Measurements from ENCODE around the gene KCNAB1. TPM values are rescaled to one million over a fixed set of nuclear protein-coding genes. Genes with fewer than 3 reads are reported as not detected.

Gene KCNAB1
- total RNA-seq, 1 donor from 2014 or later, result 3.2 TPM

DNA sequence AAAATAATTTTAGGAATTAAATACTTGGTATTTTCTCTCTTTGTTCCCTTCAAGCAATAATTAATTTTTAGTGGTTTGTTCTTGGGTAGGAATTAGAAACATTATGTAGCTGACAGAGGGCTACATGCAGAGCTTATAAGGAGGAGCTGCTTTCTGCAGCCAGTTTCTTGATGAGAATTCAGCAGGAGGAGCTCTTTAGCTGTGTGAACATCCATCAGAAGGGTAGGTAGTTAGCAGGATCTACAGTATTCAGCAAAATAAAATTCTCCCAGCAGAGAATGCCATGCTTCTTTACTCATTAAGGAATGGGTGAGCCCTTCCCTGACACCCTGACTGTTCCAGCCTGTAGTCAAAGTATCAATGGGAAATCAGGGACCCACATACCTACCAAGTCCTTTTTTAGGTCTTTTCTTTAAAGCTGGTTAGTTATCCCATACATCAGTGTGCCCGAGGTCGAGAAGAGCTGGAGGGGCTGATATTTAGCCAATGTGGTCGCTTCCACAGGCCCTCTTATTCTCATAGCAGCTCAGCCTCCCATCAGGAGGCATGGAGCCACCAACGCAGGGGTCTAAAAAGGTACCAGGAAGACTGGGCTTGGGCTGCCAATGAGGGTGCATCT, 54.0 kb downstream of the KCNAB1 start:
- H3K4me3 ChIP-seq, result no peak overlapping the region
- H3K27ac ChIP-seq, result no peak overlapping the region
- TF ChIP-seq, protein P1, sequence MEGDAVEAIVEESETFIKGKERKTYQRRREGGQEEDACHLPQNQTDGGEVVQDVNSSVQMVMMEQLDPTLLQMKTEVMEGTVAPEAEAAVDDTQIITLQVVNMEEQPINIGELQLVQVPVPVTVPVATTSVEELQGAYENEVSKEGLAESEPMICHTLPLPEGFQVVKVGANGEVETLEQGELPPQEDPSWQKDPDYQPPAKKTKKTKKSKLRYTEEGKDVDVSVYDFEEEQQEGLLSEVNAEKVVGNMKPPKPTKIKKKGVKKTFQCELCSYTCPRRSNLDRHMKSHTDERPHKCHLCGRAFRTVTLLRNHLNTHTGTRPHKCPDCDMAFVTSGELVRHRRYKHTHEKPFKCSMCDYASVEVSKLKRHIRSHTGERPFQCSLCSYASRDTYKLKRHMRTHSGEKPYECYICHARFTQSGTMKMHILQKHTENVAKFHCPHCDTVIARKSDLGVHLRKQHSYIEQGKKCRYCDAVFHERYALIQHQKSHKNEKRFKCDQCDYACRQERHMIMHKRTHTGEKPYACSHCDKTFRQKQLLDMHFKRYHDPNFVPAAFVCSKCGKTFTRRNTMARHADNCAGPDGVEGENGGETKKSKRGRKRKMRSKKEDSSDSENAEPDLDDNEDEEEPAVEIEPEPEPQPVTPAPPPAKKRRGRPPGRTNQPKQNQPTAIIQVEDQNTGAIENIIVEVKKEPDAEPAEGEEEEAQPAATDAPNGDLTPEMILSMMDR (IDR thresholded peaks at IDR 0.05), result no peak
- DNase-seq, result no peak
- no peaks in the 10 kb centered on the region for H3K4me1 ChIP-seq
- no peaks in the 10 kb centered on the region for H3K27me3 ChIP-seq
- H3K36me3 ChIP-seq, result no peaks in the 10 kb centered on the region
- intact Hi-C loops (cut with DNase I), result no loop called here
- peak; percentile 50 for ATAC-seq
- H3K9me3 ChIP-seq, result no peaks in the 10 kb centered on the region

DNA sequence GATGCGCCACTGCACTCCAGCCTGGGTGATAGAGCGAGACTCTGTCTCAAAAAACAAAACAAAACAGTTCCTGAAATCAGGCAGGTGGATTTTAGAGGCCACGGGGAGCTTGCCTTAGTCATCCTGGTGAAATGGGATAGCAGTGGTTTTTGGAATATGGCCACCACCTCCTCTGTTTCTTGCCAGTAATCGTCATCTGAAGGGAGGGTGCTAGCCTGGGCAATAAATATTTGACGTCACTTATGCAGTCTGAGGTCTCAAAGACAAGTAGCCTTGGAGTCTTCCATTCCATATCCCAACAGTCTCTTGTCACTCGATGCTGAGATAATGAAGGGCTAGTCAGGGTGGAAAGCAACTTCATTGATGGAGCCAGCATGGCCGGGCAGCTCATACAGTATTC, 55.2 kb downstream of the KCNAB1 start:
- Histone ChIP-seq H3K27ac (no peak overlapping the region), H3K4me3 (no peak overlapping the region), H3K27me3 (no peaks in the 10 kb centered on the region), H3K9me3 (no peaks in the 10 kb centered on the region), H3K36me3 (no peaks in the 10 kb centered on the region), H3K4me1 (no peaks in the 10 kb centered on the region)
- DNase-seq (no peak), ATAC-seq (no peak)
- intact Hi-C loops (cut with DNase I), result no loop called here
- TF ChIP-seq, protein P1 (IDR thresholded peaks at IDR 0.05), result no peak

DNA sequence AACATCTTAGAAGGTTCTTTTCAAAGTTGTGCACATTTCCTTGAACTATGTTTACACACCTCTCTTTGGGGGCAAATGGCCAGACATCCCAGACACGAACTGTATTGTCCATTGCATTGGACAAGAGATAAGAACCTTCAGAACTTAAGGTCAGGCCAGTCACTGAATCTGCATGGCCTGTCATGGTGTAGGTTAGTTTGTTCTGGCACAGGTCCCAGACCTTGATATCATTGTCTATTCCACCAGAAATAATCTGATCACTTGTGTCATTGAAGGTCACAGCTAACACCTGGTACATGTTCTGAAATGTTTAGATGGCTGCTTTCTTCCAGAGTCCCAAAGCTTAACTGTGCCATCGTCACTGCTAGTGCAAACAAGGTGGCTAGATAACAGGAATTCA, 55.7 kb downstream of the KCNAB1 start:
- ATAC-seq (no peak), DNase-seq (no peak)
- no peaks in the 10 kb centered on the region for H3K4me1 ChIP-seq
- intact Hi-C loops (cut with DNase I), result no loop called here
- TF ChIP-seq, protein P1 (IDR thresholded peaks at IDR 0.05), result no peak
- no peak overlapping the region for H3K27ac ChIP-seq
- no peak overlapping the region for H3K4me3 ChIP-seq
- H3K27me3 ChIP-seq, result no peaks in the 10 kb centered on the region
- no peaks in the 10 kb centered on the region for H3K9me3 ChIP-seq
- no peaks in the 10 kb centered on the region for H3K36me3 ChIP-seq

DNA sequence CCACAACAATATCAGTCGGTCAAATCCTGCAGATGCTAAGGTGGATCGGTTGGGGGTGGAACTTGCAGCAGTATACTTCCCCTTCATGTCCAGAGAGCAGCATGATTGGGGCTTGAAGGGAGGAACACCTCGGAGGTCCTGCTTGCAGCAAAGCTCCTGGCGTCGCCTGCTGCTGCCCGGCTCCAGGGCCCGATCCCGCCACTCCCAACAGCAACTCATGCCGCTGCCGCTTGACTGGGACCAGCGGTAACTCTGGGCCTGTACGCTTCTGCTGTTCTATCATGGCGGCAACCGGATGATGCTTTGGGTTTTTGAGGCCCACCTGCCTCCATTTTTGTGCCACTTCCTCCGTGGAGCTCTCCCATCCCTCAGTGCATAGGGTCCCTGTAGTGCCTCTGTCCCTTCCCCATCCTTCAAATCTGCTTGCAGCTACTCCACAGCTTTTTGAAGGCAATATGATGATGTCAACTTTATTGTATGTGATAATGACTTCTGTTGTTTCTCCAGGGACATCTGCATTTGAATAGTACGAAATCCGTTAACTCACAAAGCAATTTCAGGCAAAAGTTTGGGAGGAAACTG, 56.3 kb downstream of the KCNAB1 start:
- ATAC-seq, result no peak
- no peak overlapping the region for H3K4me3 ChIP-seq
- H3K36me3 ChIP-seq, result no peaks in the 10 kb centered on the region
- H3K4me1 ChIP-seq, result no peaks in the 10 kb centered on the region
- TF ChIP-seq, protein P1 (IDR thresholded peaks at IDR 0.05), result no peak
- no peaks in the 10 kb centered on the region for H3K9me3 ChIP-seq
- intact Hi-C loops (cut with DNase I), result no loop called here
- H3K27ac ChIP-seq, result no peak overlapping the region
- DNase-seq, result no peak
- H3K27me3 ChIP-seq, result no peaks in the 10 kb centered on the region

DNA sequence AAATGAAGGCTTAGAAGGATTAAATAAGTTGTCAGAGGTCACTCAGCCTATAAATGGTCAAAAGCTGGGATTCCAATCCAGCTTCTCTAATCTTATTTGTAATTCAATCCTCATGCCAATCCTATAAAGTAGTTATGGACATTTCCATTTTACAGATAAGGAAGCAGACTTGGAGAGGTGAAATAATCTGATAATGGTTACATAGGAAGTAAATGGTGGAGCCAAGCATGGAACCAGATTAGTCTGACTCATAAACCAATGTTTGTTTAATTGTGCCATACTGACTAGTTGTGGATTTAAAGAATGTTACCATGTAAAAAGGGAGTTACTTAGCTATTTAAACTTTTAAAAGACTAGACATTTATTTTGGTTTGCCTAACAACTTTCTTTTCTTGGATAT, 59.7 kb downstream of the KCNAB1 start:
- Histone ChIP-seq H3K27ac (no peak overlapping the region), H3K36me3 (no peaks in the 10 kb centered on the region), H3K27me3 (no peaks in the 10 kb centered on the region), H3K4me1 (no peaks in the 10 kb centered on the region), H3K9me3 (no peaks in the 10 kb centered on the region), H3K4me3 (no peak overlapping the region)
- no peak for ATAC-seq
- TF ChIP-seq, protein P1 (IDR thresholded peaks at IDR 0.05), result no peak
- no peak for DNase-seq
- intact Hi-C loops (cut with DNase I), result no loop called here
